Mammary epithelial cell (primary cell): ENCODE measurements around the gene PF4V1.

Source experiments
- EZH2 ChIP-seq: IDR thresholded peaks from 2 replicates; pipeline ENCODE4 v1.6.1; 2012; ENCODE audit warnings: low read length, inconsistent platforms, borderline replicate concordance
- TF ChIP-seq, protein P1 (sequence below), 2 donors: IDR thresholded peaks in 1 of 2; conservative IDR thresholded peaks in 1 of 2; 2 replicates each; pipeline ENCODE4 v1.5.1; 2011 to 2012; ENCODE audit warnings: inconsistent platforms in 2 of 2, low read length in 2 of 2, mild to moderate bottlenecking in 2 of 2, control low read depth in 1 of 2, low read depth in 1 of 2; ENCODE audit not compliant: insufficient read depth in 1 of 2; ENCODE audit errors: extremely low read depth in 1 of 2

DNA sequence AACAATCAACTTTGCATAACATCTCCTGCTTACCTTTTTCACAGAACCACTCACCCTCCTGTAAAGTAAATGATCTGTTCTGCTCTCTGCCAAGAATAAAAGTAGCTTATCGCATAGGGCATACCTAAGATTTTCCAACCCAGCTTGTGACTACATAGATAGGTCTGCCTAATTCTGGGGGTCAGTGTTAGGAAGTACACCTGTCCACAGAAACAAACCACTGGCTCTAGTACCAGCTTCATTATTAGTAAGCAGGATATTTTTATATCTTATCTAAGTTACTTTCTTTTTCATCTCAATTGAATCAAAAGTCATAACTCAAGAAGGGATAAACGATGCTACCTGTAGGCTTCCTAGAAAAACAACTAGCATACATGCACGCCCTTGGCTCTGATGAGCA lies 39.9 kb downstream of the PF4V1 start:
- TF ChIP-seq, protein P1, sequence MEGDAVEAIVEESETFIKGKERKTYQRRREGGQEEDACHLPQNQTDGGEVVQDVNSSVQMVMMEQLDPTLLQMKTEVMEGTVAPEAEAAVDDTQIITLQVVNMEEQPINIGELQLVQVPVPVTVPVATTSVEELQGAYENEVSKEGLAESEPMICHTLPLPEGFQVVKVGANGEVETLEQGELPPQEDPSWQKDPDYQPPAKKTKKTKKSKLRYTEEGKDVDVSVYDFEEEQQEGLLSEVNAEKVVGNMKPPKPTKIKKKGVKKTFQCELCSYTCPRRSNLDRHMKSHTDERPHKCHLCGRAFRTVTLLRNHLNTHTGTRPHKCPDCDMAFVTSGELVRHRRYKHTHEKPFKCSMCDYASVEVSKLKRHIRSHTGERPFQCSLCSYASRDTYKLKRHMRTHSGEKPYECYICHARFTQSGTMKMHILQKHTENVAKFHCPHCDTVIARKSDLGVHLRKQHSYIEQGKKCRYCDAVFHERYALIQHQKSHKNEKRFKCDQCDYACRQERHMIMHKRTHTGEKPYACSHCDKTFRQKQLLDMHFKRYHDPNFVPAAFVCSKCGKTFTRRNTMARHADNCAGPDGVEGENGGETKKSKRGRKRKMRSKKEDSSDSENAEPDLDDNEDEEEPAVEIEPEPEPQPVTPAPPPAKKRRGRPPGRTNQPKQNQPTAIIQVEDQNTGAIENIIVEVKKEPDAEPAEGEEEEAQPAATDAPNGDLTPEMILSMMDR (conservative IDR thresholded peaks at IDR 0.05 in 1 of 2, IDR thresholded peaks at IDR 0.05 in 1 of 2; ENCODE audit: extremely low read depth in 1 of 2, insufficient read depth in 1 of 2, low read depth in 1 of 2, low read length in 2 of 2) = no peak
- no peak for TF ChIP-seq EZH2
